Naive thymus-derived CD4-positive, alpha-beta T cell (primary cell): ENCODE data around the gene MRPL16. TPM values are rescaled to one million over a fixed set of nuclear protein-coding genes. Genes with fewer than 3 reads are reported as not detected.
A peak's percentile ranks its signal among the peaks of the same experiment; 100 is the strongest.
"Not testable (repeated sequence)": the region's sequence is repeated elsewhere in the genome, so short reads cannot be mapped to it uniquely, and the experiment has no call there.

Experiments
- ATAC-seq: fragments of 150-1000 bp; cut with Tn5 transposase; 2 replicates; pipeline ENCODE4 v1.10.0; 2021; ENCODE audit warnings: mild to moderate bottlenecking, moderate library complexity
- CTCF ChIA-PET: fragments of 350-600 bp; sonication (Branson Sonifier 250); formaldehyde crosslinking; loops from one replicate; lab custom pipeline; 2021; ENCODE audit warnings: antibody characterized with exemption; lab: Charles Lee
- POLR2A ChIA-PET: fragments of 350-600 bp; sonication (Branson Sonifier 250); formaldehyde crosslinking; loops from one replicate; lab custom pipeline; 2021; ENCODE audit warnings: antibody characterized with exemption, inconsistent platforms; lab: Charles Lee
- DNase-seq, 9 donors: peaks; one replicate each; pipeline versions ENCODE4 v3.0.0 to v3.0.0-alpha.2; 2020 to 2022; ENCODE audit warnings: mixed read lengths in 1 of 9
- H3K27ac ChIP-seq: one replicate; pipeline ENCODE4 v1.7.0; 2013; ENCODE audit warnings: mild to moderate bottlenecking, low read depth, low read length, moderate library complexity
- H3K27me3 ChIP-seq, 2 donors: one replicate each; pipeline ENCODE4 v1.7.0; 2013; ENCODE audit warnings: low read length in 2 of 2, mild to moderate bottlenecking in 2 of 2, moderate library complexity in 2 of 2; ENCODE audit not compliant: control insufficient read depth in 2 of 2, insufficient read depth in 2 of 2
- H3K36me3 ChIP-seq, 3 experiments: 1 replicate in 2 of 3; 2 replicates in 1 of 3; pipeline ENCODE4 v1.7.0; 2013; ENCODE audit warnings: low read length in 3 of 3, mild to moderate bottlenecking in 3 of 3, moderate library complexity in 1 of 3; ENCODE audit not compliant: insufficient read depth in 3 of 3, control insufficient read depth in 2 of 3
- H3K4me1 ChIP-seq, 2 donors: one replicate each; pipeline ENCODE4 v1.7.0; 2013; ENCODE audit warnings: low read length in 2 of 2, mild to moderate bottlenecking in 2 of 2, moderate library complexity in 1 of 2; ENCODE audit not compliant: control insufficient read depth in 2 of 2, insufficient read depth in 2 of 2
- H3K4me3 ChIP-seq: 2 replicates; pipeline ENCODE4 v1.7.0; 2013; ENCODE audit warnings: mild to moderate bottlenecking, low read length
- H3K9me3 ChIP-seq, 3 experiments: 1 replicate in 2 of 3; 2 replicates in 1 of 3; pipeline ENCODE4 v1.7.0; 2013; ENCODE audit warnings: low read length in 3 of 3; ENCODE audit not compliant: control insufficient read depth in 2 of 3
- H3K27ac Mint-ChIP-seq, 9 donors: one replicate each; pipeline ENCODE4 v1.8.0; 2020 to 2022; ENCODE audit warnings: mixed read lengths in 9 of 9, mild to moderate bottlenecking in 8 of 9, moderate library complexity in 5 of 9, inconsistent platforms in 2 of 9
- H3K27me3 Mint-ChIP-seq, 5 donors: one replicate each; pipeline ENCODE4 v1.8.0; 2021 to 2022; ENCODE audit warnings: mixed read lengths in 5 of 5, mild to moderate bottlenecking in 1 of 5
- H3K36me3 Mint-ChIP-seq, 5 donors: one replicate each; pipeline ENCODE4 v1.8.0; 2020 to 2022; ENCODE audit warnings: mixed read lengths in 5 of 5, mild to moderate bottlenecking in 3 of 5, inconsistent platforms in 1 of 5
- H3K4me1 Mint-ChIP-seq, 7 donors: one replicate each; pipeline ENCODE4 v1.8.0; 2020 to 2022; ENCODE audit warnings: mixed read lengths in 7 of 7, mild to moderate bottlenecking in 3 of 7, inconsistent platforms in 1 of 7
- H3K4me3 Mint-ChIP-seq, 10 donors: one replicate each; pipeline ENCODE4 v1.8.0; 2020 to 2022; ENCODE audit warnings: mild to moderate bottlenecking in 10 of 10, mixed read lengths in 10 of 10, moderate library complexity in 6 of 10, inconsistent platforms in 2 of 10
- H3K9me3 Mint-ChIP-seq, 11 donors: one replicate each; pipeline ENCODE4 v1.8.0; 2020 to 2022; ENCODE audit warnings: mixed read lengths in 11 of 11, mild to moderate bottlenecking in 4 of 11, inconsistent platforms in 1 of 11, moderate library complexity in 1 of 11
- intact Hi-C, 2 donors: fragments of 100-400 bp; cut with micrococcal nuclease; formaldehyde crosslinking; loops; one replicate each; pipeline ENCODE4 v1.15.1; 2023
- polyA plus RNA-seq, 2 donors: library from polyadenylated mRNA; unstranded; fragments of 300-500 nt; fragmentation: Illumina TruSeq; gene quantifications; one replicate each; pipeline ENCODE4 v1.2.3, GENCODE V29; 2021
- total RNA-seq, 6 experiments: library from RNA in 5 of 6; stranded (reverse) in 5 of 6; gene quantifications; 1 replicate in 5 of 6; 2 replicates in 1 of 6; pipeline ENCODE4 v1.2.3 and lab custom pipeline; 2021 to 2026

The MRPL16 gene
- total RNA-seq (10 to 100 TPM; 25.1 to 65.6 (median 35.2) TPM), polyA plus RNA-seq (100 to 1,000 TPM in 1 of 2 donors, 10 to 100 TPM in 1; 79.5 to 108 TPM), total RNA-seq (lab: John Stamatoyannopoulos, UW) (15.5 reads per million, percentile 45 among the genes with 10 or more reads in this experiment)

- no peaks in the 10 kb centered on the region for H3K27me3 ChIP-seq
- H3K36me3 Mint-ChIP-seq: peaks cover 3 to 21% (median 8%) of the 10 kb centered on the region in 5 donors
- intact Hi-C loops: loop anchor here (1.0 to 10.0 kb wide), 7 partner anchors 55 to 666 kb away; partner anchors contain the start of genes PATL1 (in 2 of the 2), STX3 (in 2 of the 2), FAM111A (in 1 of the 2) and OSBP (in 1 of the 2)
- no peaks in the 10 kb centered on the region for H3K9me3 ChIP-seq
- peak within 1 kb of the TSS; percentile 86 to 94 (median 92) for H3K27ac Mint-ChIP-seq
- peak within 1 kb of the TSS; percentile 88 to 95 (median 92) for H3K4me3 Mint-ChIP-seq
- peaks cover 0 to 7% (median 0%) of the 10 kb centered on the region in 5 donors for H3K27me3 Mint-ChIP-seq
- peaks cover 0 to 5% (median 0%) of the 10 kb centered on the region in 11 donors for H3K9me3 Mint-ChIP-seq
- POLR2A ChIA-PET: interaction anchor here (1.1 kb wide), 1 partner anchor 55 kb away, joined by 3 read pairs; the partner anchor contains the start of gene STX3
- DNase-seq: peak; percentile 74 to 89 (median 83)
- H3K4me1 ChIP-seq: peaks cover 4 to 9% of the 10 kb centered on the region in 2 donors
- H3K4me3 ChIP-seq: peak within 1 kb of the TSS; percentile 83
- CTCF ChIA-PET: interaction anchor here (0.6 to 3.8 kb wide), 8 partner anchors 9 to 1025 kb away, joined by 3 to 16 read pairs (median 3); partner anchors contain the start of gene STX3
- H3K27ac ChIP-seq: peak within 1 kb of the TSS; percentile 75
- H3K4me1 Mint-ChIP-seq: peaks cover 6 to 35% (median 29%) of the 10 kb centered on the region in 7 donors
- peak; percentile 100 for ATAC-seq
- peaks cover 0 to 32% (median 11%) of the 10 kb centered on the region in 3 experiments for H3K36me3 ChIP-seq
Observed at GRCh38 chr11:59810189-59810910, at the start of gene MRPL16. MRPL16 (minus strand) TSS chr11:59810778; CDS start chr11:59810658, 120 bp downstream.

DNA sequence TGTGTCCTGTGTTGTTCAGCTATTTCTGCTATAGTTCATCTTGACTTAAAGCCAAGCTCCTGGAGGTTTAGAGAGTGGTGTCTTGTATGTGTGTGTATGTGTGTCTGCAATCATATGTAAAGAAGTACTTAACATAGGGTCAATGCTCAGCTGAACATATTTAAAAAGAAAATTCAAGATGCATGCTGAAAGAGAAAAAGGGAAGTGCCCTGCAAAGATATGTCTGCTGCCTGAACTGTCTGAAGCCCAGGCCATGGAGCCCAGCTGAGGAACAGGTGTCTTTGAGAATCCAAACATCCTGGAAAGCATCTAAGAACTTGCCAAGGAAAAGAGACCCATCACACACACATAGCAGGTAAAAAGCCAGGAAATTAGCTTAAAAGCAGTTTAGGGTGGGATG lies 49.1 kb upstream of the MRPL16 start:
- CTCF ChIA-PET: no interaction called here
- intact Hi-C loops: no loop called here
- peaks cover 0 to 27% (median 4%) of the 10 kb centered on the region in 7 donors for H3K4me1 Mint-ChIP-seq
- Histone ChIP-seq H3K36me3 (no peaks in the 10 kb centered on the region), H3K27ac (no peak overlapping the region), H3K4me1 (no peaks in the 10 kb centered on the region), H3K27me3 (no peaks in the 10 kb centered on the region), H3K9me3 (no peaks in the 10 kb centered on the region), H3K4me3 (no peak overlapping the region)
- POLR2A ChIA-PET: no interaction called here
- ATAC-seq (no peak), DNase-seq (no peak)
- H3K9me3 Mint-ChIP-seq: peaks cover 0 to 3% (median 0%) of the 10 kb centered on the region in 11 donors
- no peak overlapping the region for H3K4me3 Mint-ChIP-seq
- H3K36me3 Mint-ChIP-seq: peaks cover 0 to 14% (median 0%) of the 10 kb centered on the region in 5 donors
- H3K27ac Mint-ChIP-seq: no peak overlapping the region
- H3K27me3 Mint-ChIP-seq: peaks cover 4 to 14% (median 10%) of the 10 kb centered on the region in 5 donors

GRCh38 chr11:59857439-59858434 lies 47.2 kb upstream of the MRPL16 start:
- ATAC-seq: peak; percentile 32
- ChIA-PET CTCF (interaction anchor here (0.8 kb wide), 1 partner anchor 1684 kb away, joined by 3 read pairs; no protein-coding TSS in a partner anchor), POLR2A (no interaction called here)
- intact Hi-C loops: no loop called here
- Histone ChIP-seq H3K9me3 (no peaks in the 10 kb centered on the region), H3K27me3 (peaks cover 0 to 3% of the 10 kb centered on the region in 2 donors), H3K4me3 (no peak overlapping the region), H3K36me3 (no peaks in the 10 kb centered on the region), H3K27ac (no peak overlapping the region), H3K4me1 (no peaks in the 10 kb centered on the region)
- Mint-ChIP-seq H3K4me3 (peak overlapping the region in 1 of 10 donors; percentile 48), H3K27ac (peak overlapping the region in 1 of 9 donors; percentile 82), H3K4me1 (peaks cover 0 to 27% (median 4%) of the 10 kb centered on the region in 7 donors), H3K36me3 (peaks cover 0 to 14% (median 0%) of the 10 kb centered on the region in 5 donors), H3K27me3 (peaks cover 4 to 18% (median 5%) of the 10 kb centered on the region in 5 donors), H3K9me3 (peaks cover 0 to 3% (median 0%) of the 10 kb centered on the region in 11 donors)
- no peak for DNase-seq

DNA sequence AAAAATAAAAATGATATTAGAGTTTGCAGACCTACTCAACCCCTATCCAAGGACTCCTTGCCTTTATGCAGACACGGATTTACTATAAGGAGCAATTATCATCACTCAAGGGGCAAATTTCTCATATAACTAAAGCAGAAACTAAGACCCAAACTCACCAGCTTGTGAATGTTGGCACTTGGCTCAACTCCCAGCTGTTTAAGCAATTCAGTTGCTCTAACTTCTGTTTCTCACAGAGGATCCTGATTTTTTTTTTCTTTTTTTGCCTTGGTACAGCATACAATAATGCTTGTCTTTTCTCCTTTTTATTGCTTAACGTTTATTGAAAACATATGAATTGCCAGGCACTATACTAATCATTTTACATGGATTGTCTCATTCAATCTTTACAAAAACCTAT lies 44.3 kb upstream of the MRPL16 start:
- intact Hi-C loops: no loop called here
- Mint-ChIP-seq H3K27me3 (peaks cover 4 to 23% (median 5%) of the 10 kb centered on the region in 5 donors), H3K36me3 (peaks cover 0 to 14% (median 0%) of the 10 kb centered on the region in 5 donors), H3K4me1 (peaks cover 0 to 27% (median 4%) of the 10 kb centered on the region in 7 donors), H3K4me3 (no peak overlapping the region), H3K27ac (no peak overlapping the region), H3K9me3 (peaks cover 0 to 6% (median 0%) of the 10 kb centered on the region in 11 donors)
- ChIA-PET CTCF (no interaction called here), POLR2A (no interaction called here)
- H3K27ac ChIP-seq: no peak overlapping the region
- H3K4me3 ChIP-seq: no peak overlapping the region
- no peaks in the 10 kb centered on the region for H3K4me1 ChIP-seq
- no peaks in the 10 kb centered on the region for H3K36me3 ChIP-seq
- H3K27me3 ChIP-seq: peaks cover 0 to 3% of the 10 kb centered on the region in 2 donors
- ATAC-seq (no peak), DNase-seq (no peak)
- H3K9me3 ChIP-seq: no peaks in the 10 kb centered on the region

DNA sequence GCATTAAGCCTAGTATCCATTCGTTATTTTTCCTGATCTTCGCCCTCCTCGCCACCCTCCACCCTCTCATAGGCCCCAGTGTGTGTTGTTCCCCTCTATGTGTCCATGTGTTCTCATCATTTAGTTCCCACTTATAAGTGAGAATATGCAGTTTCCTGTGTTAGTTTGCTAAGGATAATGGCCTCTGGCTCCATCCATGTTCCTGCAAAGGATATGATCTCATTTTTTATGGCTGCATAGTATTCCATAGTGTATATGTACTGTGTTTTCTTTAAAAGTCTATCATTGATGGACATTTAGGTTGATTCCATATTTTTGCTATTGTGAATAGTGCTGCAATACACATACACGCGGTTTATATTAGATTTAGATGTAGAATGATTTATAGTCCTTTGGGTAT lies 40.8 kb upstream of the MRPL16 start:
- H3K4me1 Mint-ChIP-seq, H3K27ac Mint-ChIP-seq, CTCF ChIA-PET, H3K27ac ChIP-seq, POLR2A ChIA-PET, H3K9me3 ChIP-seq, DNase-seq, H3K9me3 Mint-ChIP-seq, H3K36me3 Mint-ChIP-seq, intact Hi-C loops, H3K4me3 Mint-ChIP-seq, H3K4me1 ChIP-seq, H3K27me3 ChIP-seq, H3K4me3 ChIP-seq, H3K36me3 ChIP-seq, ATAC-seq: not testable (repeated sequence)
- H3K27me3 Mint-ChIP-seq: peaks cover 4 to 12% (median 4%) of the 10 kb centered on the region in 5 donors

GRCh38 chr11:59849551-59849950 lies 39.0 kb upstream of the MRPL16 start:
- H3K4me1 Mint-ChIP-seq, H3K36me3 Mint-ChIP-seq, H3K4me3 Mint-ChIP-seq, POLR2A ChIA-PET, H3K4me3 ChIP-seq, H3K36me3 ChIP-seq, H3K27ac Mint-ChIP-seq, H3K27me3 ChIP-seq, H3K4me1 ChIP-seq, DNase-seq, intact Hi-C loops, ATAC-seq, H3K27ac ChIP-seq, H3K9me3 ChIP-seq, CTCF ChIA-PET, H3K9me3 Mint-ChIP-seq: not testable (repeated sequence)
- H3K27me3 Mint-ChIP-seq: peaks cover 0 to 12% (median 4%) of the 10 kb centered on the region in 5 donors
